SIG-M5 treated with dmso at 0.1 percent for 504 hours (cell line): ENCODE data around the gene BMX.

Experiments used
- DNase-seq: peaks from one replicate; lab custom pipeline; 2025; ENCODE audit not compliant: unreplicated experiment; lab: John Stamatoyannopoulos, UW

BMX gene

GRCh38 chrX:15505101-15505500 is 4.5 kb downstream of the BMX start:
- no peak for DNase-seq

- DNase-seq: no peak
These were observed 6.4 kb downstream of the BMX start for GRCh38 chrX:15507005-15507404.

GRCh38 chrX:15509845-15510244 is 9.2 kb downstream of the BMX start:
- no peak for DNase-seq

GRCh38 chrX:15511563-15511962 is 11.0 kb downstream of the BMX start:
- DNase-seq: no peak

- DNase-seq: no peak
These were observed 11.9 kb downstream of the BMX start for GRCh38 chrX:15512401-15512965.

- no peak for DNase-seq
These were observed 13.7 kb downstream of the BMX start for GRCh38 chrX:15514279-15514678.

- DNase-seq: no peak
These were observed 15.3 kb downstream of the BMX start for GRCh38 chrX:15515931-15516330.

GRCh38 chrX:15522464-15522863 is 21.9 kb downstream of the BMX start:
- no peak for DNase-seq

GRCh38 chrX:15523088-15523487 is 22.5 kb downstream of the BMX start:
- DNase-seq: no peak

- DNase-seq: no peak
These were observed 23.8 kb downstream of the BMX start for GRCh38 chrX:15524417-15524816.

- no peak for DNase-seq
These were observed 25.2 kb downstream of the BMX start for GRCh38 chrX:15525664-15526416.

- DNase-seq: no peak
These were observed 28.6 kb downstream of the BMX start for GRCh38 chrX:15529165-15529564.

- no peak for DNase-seq
These were observed 29.7 kb downstream of the BMX start for GRCh38 chrX:15530318-15530717.

GRCh38 chrX:15546745-15547144 is 46.1 kb downstream of the BMX start:
- no peak for DNase-seq

GRCh38 chrX:15547356-15547755 is 46.7 kb downstream of the BMX start:
- no peak for DNase-seq

- DNase-seq: no peak
These were observed 48.8 kb downstream of the BMX start for GRCh38 chrX:15549189-15550012.

- no peak for DNase-seq
These were observed 58.6 kb downstream of the BMX start for GRCh38 chrX:15559227-15559626.

- DNase-seq: no peak
These were observed 60.3 kb downstream of the BMX start for GRCh38 chrX:15560924-15561323.

GRCh38 chrX:15563056-15563455 is 62.4 kb downstream of the BMX start:
- DNase-seq: no peak

GRCh38 chrX:15564981-15565579 is 64.5 kb downstream of the BMX start:
- peak; percentile 35 for DNase-seq

- no peak for DNase-seq
These were observed 65.6 kb downstream of the BMX start for GRCh38 chrX:15566244-15566643.

- no peak for DNase-seq
These were observed 66.7 kb downstream of the BMX start for GRCh38 chrX:15567267-15567666.
